Body of pancreas (tissue), 4 donors: ENCODE results near the gene SREBF1. TPM values are rescaled to one million over a fixed set of nuclear protein-coding genes. Genes with fewer than 3 reads are reported as not detected.

ENCODE experiments used
- ATAC-seq: fragments of 150-250 bp; one replicate; pipeline ENCODE4 v1.9.1; 2016
- DNase-seq, 4 donors: peaks; one replicate each; pipeline ENCODE4 v3.0.0-alpha.2; 2019
- H3K27ac ChIP-seq, 4 donors: fragments of 200-600 bp; sonication (generic); 1 replicate in 3 of 4; 2 replicates in 1 of 4; pipeline versions ENCODE4 v1.5.1 to v1.6.1; 2016 to 2019; ENCODE audit warnings: mild to moderate bottlenecking in 1 of 4, mixed read lengths in 1 of 4, moderate library complexity in 1 of 4
- H3K27me3 ChIP-seq, 2 donors: fragments of 200-600 bp; sonication (generic); one replicate each; pipeline ENCODE4 v1.6.0; 2016; ENCODE audit warnings: mild to moderate bottlenecking in 1 of 2
- H3K36me3 ChIP-seq, 2 donors: fragments of 200-600 bp; sonication (generic); replicated peaks in 1 of 2; 2 replicates each; pipeline ENCODE4 v1.5.1; 2016; ENCODE audit warnings: low read depth in 2 of 2; ENCODE audit not compliant: insufficient read depth in 1 of 2
- H3K4me1 ChIP-seq: fragments of 200-600 bp; sonication (generic); one replicate; pipeline ENCODE4 v1.6.0; 2016
- H3K4me3 ChIP-seq, 2 donors: fragments of 200-600 bp; sonication (generic); 1 replicate in 1 of 2; 2 replicates in 1 of 2; pipeline ENCODE4 v1.5.1; 2016 to 2019
- H3K9me3 ChIP-seq, 3 donors: fragments of 200-600 bp; sonication (generic); 1 replicate in 2 of 3; 2 replicates in 1 of 3; pipeline ENCODE4 v1.5.1; 2016
- POLR2A ChIP-seq, 3 donors: fragments of 450-650 bp; IDR thresholded peaks; one replicate each; pipeline ENCODE4 v1.6.1; 2016; ENCODE audit warnings: antibody characterized with exemption in 3 of 3, mild to moderate bottlenecking in 2 of 3
- WGBS, 2 donors: methylation state at CpG; one replicate each; pipeline ENCODE4 v1.1.5; 2017; 5-methylcytosine and 5-hydroxymethylcytosine counted together
- intact Hi-C: fragments of 100-400 bp; cut with DNase I; formaldehyde crosslinking; loops from one replicate; pipeline ENCODE4 v1.15.1; 2023
- total RNA-seq, 2 donors: library from RNA; depleted of rRNA; stranded (reverse); fragments of >200 nt; gene quantifications; one replicate each; pipeline ENCODE4 v1.1.0, GENCODE V29; 2016
- TF ChIP-seq, protein P1 (sequence below), 7 experiments: fragments of 450-650 bp in 4 of 7; fragments of 200-600 bp in 3 of 7; sonication (generic) in 3 of 7; IDR thresholded peaks; one replicate each; pipeline ENCODE4 v1.5.1; 2016 to 2019; ENCODE audit warnings: antibody characterized with exemption in 7 of 7

The SREBF1 gene
- total RNA-seq, 2 donors from 2014 or later = 22.3 to 88.0 TPM

DNA sequence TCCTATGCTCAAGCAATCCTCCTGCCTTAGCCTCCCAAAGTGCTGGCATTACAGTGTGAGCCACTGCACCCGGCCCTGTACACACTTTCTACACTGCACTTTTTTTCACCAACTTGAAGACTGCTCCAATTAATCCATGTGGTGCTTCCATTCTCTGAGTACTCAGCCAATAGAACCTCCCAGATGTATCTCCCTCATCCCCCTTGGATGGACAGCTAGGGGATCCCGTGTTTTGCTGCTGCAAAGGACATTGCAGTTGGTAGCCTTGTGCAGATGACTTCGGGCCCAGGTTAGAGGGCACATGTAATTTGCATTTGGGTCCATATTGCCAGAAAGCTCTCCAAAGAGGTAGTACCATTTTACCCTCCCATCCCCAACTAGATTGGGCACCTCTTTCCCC, 59.9 kb downstream of the SREBF1 start:
- Histone ChIP-seq H3K36me3 (no peaks in the 10 kb centered on the region), H3K27ac (no peak overlapping the region), H3K9me3 (no peaks in the 10 kb centered on the region), H3K4me3 (no peak overlapping the region), H3K27me3 (no peaks in the 10 kb centered on the region), H3K4me1 (peaks cover 35% of the 10 kb centered on the region)
- intact Hi-C loops = no loop called here
- DNase-seq = no peak
- no peak for TF ChIP-seq POLR2A (IDR thresholded peaks at IDR 0.05)
- no peak for ATAC-seq
- WGBS, 2 donors = 60 to 67% methylated on average over 3 of the region's 3 CpGs

DNA sequence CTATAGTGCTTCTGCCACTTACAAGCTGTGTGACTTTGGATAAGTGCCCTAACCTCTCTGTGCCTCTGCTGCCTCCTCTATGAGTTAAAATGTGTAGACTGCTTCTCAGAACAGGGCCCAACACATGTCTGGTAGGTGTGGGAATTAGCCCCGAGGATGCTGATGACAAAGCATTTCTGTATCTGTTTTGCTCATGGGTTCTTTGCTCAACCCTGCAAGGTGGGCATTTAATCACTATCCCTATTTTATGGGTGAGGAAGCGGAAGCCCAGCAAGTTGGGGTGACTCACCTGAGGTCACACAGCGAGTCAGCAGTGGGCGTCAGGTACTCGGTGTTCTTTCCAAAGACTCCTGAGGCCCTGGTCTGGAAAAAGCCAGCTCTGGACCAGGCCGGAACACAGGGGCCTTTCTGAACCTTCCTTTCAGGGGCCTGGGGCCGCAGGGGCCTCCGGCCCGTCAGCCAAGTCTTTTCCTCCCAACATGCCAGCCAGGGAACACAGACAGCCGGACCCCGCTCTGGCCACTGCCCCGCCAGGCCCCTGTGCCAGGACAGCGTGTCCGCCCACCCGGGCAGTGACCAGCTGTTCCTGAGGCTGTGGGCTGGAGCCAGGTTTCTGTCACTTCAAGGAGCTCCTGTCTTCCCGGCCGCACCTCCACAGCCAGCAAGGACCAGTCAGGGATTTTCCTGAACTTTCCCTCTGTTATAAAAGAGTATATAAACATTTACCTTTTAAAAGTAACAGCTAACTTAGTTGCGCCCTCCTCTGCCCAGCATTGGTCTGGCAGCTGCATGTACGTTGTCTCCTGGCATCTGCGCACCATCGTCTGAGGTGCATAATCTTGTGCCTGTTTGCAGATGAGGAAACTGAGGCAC, 62.5 kb downstream of the SREBF1 start:
- Histone ChIP-seq H3K4me1 (peaks cover 31% of the 10 kb centered on the region), H3K36me3 (no peaks in the 10 kb centered on the region), H3K27ac (peak overlapping the region; percentile 57 to 77 (median 70)), H3K4me3 (no peak overlapping the region), H3K9me3 (no peaks in the 10 kb centered on the region), H3K27me3 (no peaks in the 10 kb centered on the region)
- intact Hi-C loops = no loop called here
- TF ChIP-seq, protein P1, sequence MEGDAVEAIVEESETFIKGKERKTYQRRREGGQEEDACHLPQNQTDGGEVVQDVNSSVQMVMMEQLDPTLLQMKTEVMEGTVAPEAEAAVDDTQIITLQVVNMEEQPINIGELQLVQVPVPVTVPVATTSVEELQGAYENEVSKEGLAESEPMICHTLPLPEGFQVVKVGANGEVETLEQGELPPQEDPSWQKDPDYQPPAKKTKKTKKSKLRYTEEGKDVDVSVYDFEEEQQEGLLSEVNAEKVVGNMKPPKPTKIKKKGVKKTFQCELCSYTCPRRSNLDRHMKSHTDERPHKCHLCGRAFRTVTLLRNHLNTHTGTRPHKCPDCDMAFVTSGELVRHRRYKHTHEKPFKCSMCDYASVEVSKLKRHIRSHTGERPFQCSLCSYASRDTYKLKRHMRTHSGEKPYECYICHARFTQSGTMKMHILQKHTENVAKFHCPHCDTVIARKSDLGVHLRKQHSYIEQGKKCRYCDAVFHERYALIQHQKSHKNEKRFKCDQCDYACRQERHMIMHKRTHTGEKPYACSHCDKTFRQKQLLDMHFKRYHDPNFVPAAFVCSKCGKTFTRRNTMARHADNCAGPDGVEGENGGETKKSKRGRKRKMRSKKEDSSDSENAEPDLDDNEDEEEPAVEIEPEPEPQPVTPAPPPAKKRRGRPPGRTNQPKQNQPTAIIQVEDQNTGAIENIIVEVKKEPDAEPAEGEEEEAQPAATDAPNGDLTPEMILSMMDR (IDR thresholded peaks at IDR 0.05) = peak; percentile 12 to 65 (median 44)
- no peak for TF ChIP-seq POLR2A (IDR thresholded peaks at IDR 0.05)
- WGBS, 2 donors = 30 to 36% methylated on average over 5 to 21 of the region's 21 CpGs
- DNase-seq (peak; percentile 53 to 77 (median 74)), ATAC-seq (peak; percentile 61)

DNA sequence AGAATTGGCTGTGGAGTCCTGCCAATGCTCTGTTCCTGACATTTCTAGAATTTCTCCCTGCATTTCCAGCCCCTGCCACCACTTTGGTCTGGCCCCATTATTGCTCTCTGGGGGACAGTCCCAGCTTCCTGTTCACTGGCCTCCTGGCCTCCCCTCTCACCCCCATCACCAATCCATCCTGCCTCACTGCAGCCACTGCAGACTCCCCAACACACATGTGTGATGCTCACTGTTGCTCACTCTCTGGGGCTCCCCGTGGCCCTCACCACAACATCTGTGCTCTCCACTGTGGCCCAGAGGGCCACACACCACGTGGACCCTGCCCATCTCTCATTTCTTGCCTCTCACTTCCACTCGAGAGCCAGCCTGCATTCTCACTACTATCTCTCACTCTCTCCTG, 64.6 kb downstream of the SREBF1 start:
- 65 to 72% methylated on average over 3 of the region's 3 CpGs for WGBS, 2 donors
- intact Hi-C loops = no loop called here

DNA sequence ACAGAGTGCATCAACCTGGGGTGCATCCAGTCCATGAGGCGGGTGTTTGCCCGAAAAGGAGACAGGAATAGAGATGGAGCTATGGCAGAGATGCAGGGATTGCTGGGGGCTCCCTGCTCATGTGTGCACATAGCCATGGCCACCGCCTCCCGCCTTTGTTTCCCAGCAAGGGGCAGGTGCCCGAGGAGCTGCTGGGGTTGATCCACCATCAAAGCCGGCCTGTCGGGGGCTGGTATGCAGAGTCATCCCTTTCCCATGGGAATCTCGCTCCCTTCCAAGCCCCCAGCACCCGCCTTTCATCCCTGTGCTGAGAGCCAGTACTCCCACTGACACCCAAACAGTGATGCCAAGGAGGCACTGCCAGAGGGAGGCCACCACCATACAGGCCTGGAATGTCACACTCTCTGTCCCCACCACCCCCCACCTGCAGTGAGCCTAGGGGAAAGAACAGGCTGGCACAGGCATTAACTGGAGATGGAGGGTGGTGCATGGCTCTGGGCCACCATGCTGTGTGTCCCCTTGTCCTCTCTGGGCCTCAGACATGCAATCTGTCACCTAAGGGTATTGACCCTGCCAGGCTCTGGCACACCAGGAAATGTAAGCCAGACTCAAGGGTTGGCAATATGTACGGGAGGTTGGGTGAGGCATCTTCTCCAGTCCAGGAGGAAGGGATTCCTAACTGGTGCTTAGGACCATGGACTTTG, 65.1 kb downstream of the SREBF1 start:
- Histone ChIP-seq H3K27ac (no peak overlapping the region), H3K4me1 (peaks cover 21% of the 10 kb centered on the region), H3K4me3 (no peak overlapping the region), H3K36me3 (no peaks in the 10 kb centered on the region), H3K27me3 (no peaks in the 10 kb centered on the region), H3K9me3 (no peaks in the 10 kb centered on the region)
- no peak for TF ChIP-seq POLR2A (IDR thresholded peaks at IDR 0.05)
- TF ChIP-seq, protein P1 (IDR thresholded peaks at IDR 0.05) = no peak
- ATAC-seq = no peak
- 89 to 92% methylated on average over 6 to 10 of the region's 10 CpGs for WGBS, 2 donors
- intact Hi-C loops = no loop called here
- no peak for DNase-seq

More for the DNA sequence above, 64.6 kb downstream of the SREBF1 start:
- no peaks in the 10 kb centered on the region for H3K27me3 ChIP-seq
- no peaks in the 10 kb centered on the region for H3K36me3 ChIP-seq
- DNase-seq = no peak
- TF ChIP-seq, protein P1 (IDR thresholded peaks at IDR 0.05) = no peak
- no peak for TF ChIP-seq POLR2A (IDR thresholded peaks at IDR 0.05)
- H3K9me3 ChIP-seq = no peaks in the 10 kb centered on the region
- ATAC-seq = no peak
- no peak overlapping the region for H3K4me3 ChIP-seq
- H3K4me1 ChIP-seq = peaks cover 21% of the 10 kb centered on the region
- no peak overlapping the region for H3K27ac ChIP-seq

DNA sequence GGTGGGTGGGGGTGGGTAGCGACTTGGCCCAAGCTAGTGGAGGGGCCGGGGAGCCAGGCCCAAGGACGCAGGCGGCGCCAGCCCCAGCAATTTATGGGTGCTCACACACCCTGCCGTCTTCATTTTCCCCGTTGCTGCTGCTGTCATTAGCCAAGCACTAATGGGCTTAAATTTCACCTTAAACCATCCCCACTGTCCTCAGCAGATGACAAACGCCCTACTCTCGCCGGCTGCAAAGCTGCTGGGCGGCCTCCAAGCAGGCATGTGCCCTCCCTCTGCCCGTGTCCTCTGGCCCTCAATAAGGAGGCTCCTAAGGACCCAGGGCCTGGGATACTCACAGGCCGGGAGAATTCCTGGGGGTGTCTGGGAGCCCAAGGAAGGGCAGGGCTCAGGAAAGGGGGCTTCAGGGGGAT, 66.1 kb downstream of the SREBF1 start:
- Histone ChIP-seq H3K4me1 (peaks cover 21% of the 10 kb centered on the region), H3K9me3 (no peaks in the 10 kb centered on the region), H3K4me3 (no peak overlapping the region), H3K27me3 (no peaks in the 10 kb centered on the region), H3K27ac (no peak overlapping the region), H3K36me3 (no peaks in the 10 kb centered on the region)
- WGBS, 2 donors = 62 to 80% methylated on average over 4 to 12 of the region's 13 CpGs
- TF ChIP-seq, protein P1 (IDR thresholded peaks at IDR 0.05) = no peak
- TF ChIP-seq POLR2A (IDR thresholded peaks at IDR 0.05) = no peak
- DNase-seq = no peak
- no peak for ATAC-seq
- intact Hi-C loops = no loop called here
